Measurements from ENCODE around the gene MUC6.

The MUC6 gene

DNA sequence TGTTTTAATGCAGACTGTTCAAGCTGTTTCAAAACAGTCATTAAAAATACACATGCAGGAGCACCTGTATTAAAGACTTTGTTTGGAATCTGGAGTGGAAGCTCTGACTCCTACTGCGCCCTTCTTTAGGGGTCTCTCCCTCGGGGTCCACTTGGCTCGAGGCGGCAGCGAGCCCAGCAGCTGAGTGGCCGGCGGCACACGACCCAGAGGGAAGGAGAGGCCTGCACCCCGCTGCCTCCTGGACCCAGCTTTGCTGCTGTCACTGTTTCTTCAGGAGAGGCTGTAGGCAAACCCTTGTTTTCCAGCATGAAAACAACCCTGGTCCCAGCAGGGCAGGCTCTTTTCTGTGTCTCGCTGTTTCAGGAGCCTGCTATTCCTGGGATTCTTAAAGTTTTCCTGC, 29.2 kb downstream of the MUC6 start:
- CTCF ChIA-PET, result interaction anchor here (1.0 kb wide), 1 partner anchor 31 kb away, joined by 3 read pairs; no protein-coding TSS in a partner anchor
- H3K4me3 ChIP-seq (ENCODE audit: low read depth, low read length), result no peak overlapping the region
- TF ChIP-seq, protein P1, sequence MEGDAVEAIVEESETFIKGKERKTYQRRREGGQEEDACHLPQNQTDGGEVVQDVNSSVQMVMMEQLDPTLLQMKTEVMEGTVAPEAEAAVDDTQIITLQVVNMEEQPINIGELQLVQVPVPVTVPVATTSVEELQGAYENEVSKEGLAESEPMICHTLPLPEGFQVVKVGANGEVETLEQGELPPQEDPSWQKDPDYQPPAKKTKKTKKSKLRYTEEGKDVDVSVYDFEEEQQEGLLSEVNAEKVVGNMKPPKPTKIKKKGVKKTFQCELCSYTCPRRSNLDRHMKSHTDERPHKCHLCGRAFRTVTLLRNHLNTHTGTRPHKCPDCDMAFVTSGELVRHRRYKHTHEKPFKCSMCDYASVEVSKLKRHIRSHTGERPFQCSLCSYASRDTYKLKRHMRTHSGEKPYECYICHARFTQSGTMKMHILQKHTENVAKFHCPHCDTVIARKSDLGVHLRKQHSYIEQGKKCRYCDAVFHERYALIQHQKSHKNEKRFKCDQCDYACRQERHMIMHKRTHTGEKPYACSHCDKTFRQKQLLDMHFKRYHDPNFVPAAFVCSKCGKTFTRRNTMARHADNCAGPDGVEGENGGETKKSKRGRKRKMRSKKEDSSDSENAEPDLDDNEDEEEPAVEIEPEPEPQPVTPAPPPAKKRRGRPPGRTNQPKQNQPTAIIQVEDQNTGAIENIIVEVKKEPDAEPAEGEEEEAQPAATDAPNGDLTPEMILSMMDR (IDR thresholded peaks at IDR 0.05; ENCODE audit: insufficient read depth, low read length, missing control alignments), result no peak
- POLR2A ChIA-PET, result interaction anchor here (0.6 kb wide), 1 partner anchor 76 kb away, joined by 3 read pairs; no protein-coding TSS in a partner anchor
- no peak for DNase-seq (ENCODE audit: low read depth, low spot score)

DNA sequence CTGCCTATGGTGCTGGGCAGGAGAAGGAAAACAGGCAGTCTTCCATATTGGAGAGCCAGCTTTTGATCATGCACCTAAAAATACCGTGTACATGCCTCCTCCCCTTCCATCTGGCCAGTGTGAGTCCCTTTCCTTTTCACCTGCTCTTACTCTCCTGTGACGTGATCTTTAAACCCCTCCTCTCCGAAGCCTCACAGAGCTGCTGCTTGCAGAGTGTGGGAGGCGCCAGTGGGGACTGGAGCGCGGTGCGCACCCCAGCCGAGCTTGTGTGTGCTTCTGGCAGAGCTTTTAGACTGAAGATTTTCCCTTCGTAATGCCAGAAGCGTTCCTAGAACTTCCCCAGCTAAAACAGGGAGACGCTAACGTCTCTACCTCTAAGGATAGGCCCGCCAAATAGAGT, 29.8 kb downstream of the MUC6 start:
- POLR2A ChIA-PET, result no interaction called here

DNA sequence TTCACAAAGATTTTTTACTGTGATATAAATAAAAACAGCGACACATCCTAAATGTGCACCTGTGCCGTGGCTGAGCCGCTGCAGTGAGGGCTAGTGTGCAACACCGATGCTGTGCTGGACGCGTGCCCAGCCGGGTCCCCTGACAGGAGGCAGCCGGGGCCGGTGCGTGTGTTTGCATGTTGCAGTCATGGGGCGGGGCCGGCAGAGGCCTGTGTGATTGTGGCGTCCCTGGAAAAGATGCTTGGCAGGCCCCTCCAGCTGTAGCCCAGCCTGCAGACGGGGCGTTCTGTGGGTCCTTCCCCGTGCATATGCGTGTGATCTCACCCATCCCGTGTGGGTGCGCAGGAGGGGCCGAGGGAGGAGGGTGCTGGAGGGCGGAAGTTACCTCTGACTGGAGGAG, 30.6 kb downstream of the MUC6 start:
- no peak for DNase-seq (ENCODE audit: low read depth, low spot score)
- H3K4me3 ChIP-seq (ENCODE audit: low read depth, low read length), result no peak overlapping the region
- ChIA-PET POLR2A (no interaction called here), CTCF (no interaction called here)
- TF ChIP-seq, protein P1 (IDR thresholded peaks at IDR 0.05; ENCODE audit: insufficient read depth, low read length, missing control alignments), result no peak

More for the DNA sequence above, 29.8 kb downstream of the MUC6 start:
- H3K4me3 ChIP-seq (ENCODE audit: low read depth, low read length), result no peak overlapping the region
- no peak for DNase-seq (ENCODE audit: low read depth, low spot score)
- TF ChIP-seq, protein P1 (IDR thresholded peaks at IDR 0.05; ENCODE audit: insufficient read depth, low read length, missing control alignments), result no peak
- CTCF ChIA-PET, result no interaction called here

DNA sequence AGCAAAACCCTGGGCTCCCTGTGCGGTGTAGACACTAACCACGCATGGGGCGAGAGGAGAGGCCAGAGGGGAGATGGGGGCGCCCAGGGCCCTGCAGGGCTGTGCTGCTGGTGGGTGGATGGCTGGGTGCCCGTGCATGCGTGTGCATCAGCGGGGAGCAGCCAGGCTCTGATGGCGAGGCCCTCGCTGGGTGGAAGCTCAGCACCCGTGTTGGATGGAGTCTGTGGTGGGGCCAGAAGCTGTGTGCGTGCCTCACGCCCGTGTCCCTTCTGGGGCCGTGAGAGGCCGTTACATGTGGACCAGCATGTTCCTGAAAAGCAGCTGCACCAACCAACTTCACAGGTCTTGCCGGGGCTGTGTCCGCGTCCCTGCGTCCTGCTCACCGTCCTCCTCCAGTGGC, 33.4 kb downstream of the MUC6 start:
- DNase-seq (ENCODE audit: low read depth, low spot score), result no peak
- H3K4me3 ChIP-seq (ENCODE audit: low read depth, low read length), result no peak overlapping the region
- ChIA-PET CTCF (no interaction called here), POLR2A (no interaction called here)
- TF ChIP-seq, protein P1 (IDR thresholded peaks at IDR 0.05; ENCODE audit: insufficient read depth, low read length, missing control alignments), result no peak

DNA sequence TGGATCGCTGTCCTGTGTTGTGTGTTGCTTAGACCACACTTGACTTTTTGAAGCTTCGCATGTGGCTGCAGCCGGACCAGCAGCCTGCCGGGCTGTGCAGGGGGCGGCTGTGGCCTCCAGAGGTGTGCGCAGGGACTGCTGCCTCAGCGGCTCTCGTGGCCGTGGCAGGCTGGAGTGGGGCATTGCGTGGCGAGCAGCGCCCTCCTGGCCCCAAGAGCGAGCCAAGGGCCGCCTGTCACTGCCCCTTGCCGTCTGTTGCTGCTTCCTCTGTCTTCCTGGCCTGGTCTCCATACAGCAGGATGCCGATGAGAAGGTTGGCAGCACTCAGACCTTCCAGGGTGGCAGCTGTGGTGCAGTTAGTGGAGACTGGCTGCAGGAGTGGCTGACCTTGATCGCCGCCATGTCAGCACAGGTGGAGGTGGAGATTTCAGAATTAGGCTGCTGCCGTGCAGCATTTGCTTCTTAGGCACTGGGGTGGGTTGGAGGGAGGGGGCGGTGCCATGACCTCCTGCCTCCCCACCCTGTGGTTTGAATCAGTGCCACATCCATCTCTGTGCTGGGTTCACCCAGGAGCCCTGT, 34.0 kb downstream of the MUC6 start:
- ChIA-PET CTCF (no interaction called here), POLR2A (no interaction called here)
- no peak overlapping the region for H3K4me3 ChIP-seq (ENCODE audit: low read depth, low read length)
- TF ChIP-seq, protein P1 (IDR thresholded peaks at IDR 0.05; ENCODE audit: insufficient read depth, low read length, missing control alignments), result no peak
- no peak for DNase-seq (ENCODE audit: low read depth, low spot score)

DNA sequence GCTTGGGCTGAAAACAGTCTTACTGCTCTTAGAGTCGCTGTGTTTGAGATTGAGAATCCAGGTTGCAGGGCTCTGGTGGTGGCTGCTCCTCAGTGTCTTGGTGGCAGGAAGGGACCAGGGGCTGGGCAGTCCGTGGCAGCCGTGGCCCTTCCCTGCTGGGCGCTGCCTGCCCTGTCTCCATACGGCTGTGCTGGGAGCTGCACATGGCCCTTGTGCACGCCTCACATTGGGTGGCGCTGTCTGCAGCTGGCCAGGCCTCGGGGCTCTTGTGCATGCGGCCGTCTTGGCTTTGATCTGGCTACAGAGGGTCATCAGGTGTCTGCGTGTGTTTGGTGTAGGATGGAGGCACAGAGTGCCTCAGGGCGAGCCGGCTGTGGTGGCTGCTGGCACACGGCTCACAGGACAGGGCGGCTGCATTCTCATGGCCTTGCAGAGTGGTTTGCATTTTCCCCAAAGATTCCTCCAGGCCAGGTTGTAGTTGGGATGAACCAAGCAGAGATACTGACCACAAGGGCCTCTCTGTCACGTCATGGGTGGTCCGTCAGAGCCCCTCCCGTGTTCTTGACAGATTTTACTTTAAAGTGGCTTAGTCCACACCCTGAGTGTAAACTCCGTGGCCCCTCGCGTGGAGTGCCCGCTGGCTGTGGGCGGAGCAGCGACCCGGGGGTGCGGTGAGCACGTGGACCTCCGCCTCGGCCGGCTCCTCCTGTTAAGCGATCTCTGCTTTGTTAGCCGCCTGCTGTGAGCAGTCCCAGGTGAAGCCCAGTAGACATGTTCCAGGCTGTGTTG, 34.7 kb downstream of the MUC6 start:
- ChIA-PET POLR2A (no interaction called here), CTCF (no interaction called here)
- no peak for DNase-seq (ENCODE audit: low read depth, low spot score)
- TF ChIP-seq, protein P1 (IDR thresholded peaks at IDR 0.05; ENCODE audit: insufficient read depth, low read length, missing control alignments), result no peak
- H3K4me3 ChIP-seq (ENCODE audit: low read depth, low read length), result no peak overlapping the region

Measured in AG04449 (cell line).